AG09319 (cell line): ENCODE results near the gene GOLGA6B.
A peak's percentile ranks its signal among the peaks of the same experiment; 100 is the strongest.
"Not testable (repeated sequence)": the region's sequence is repeated elsewhere in the genome, so short reads cannot be mapped to it uniquely, and the experiment has no call there.

Experiments used
- DNase-seq: peaks from one replicate; pipeline ENCODE4 v3.0.0-alpha.2; 2010; ENCODE audit warnings: low read depth; ENCODE audit errors: extremely low read depth
- CTCF ChIP-seq: IDR thresholded peaks from 2 replicates; pipeline ENCODE4 v1.5.1; 2011; ENCODE audit warnings: low read depth, mild to moderate bottlenecking, inconsistent platforms, low read length, moderate library complexity

GOLGA6B gene

GRCh38 chr15:72654397-72654796 lies at the start of gene GOLGA6B:
GOLGA6B (plus strand) TSS chr15:72654697; CDS start chr15:72654738, 41 bp downstream.
- not testable (repeated sequence) for DNase-seq

GRCh38 chr15:72604794-72605193 lies 49.7 kb upstream of the GOLGA6B start:
- TF ChIP-seq CTCF: no peak
- no peak for DNase-seq

- not testable (repeated sequence) for DNase-seq
Observed at GRCh38 chr15:72608084-72608483, 46.4 kb upstream of the GOLGA6B start.

GRCh38 chr15:72609862-72610261 lies 44.6 kb upstream of the GOLGA6B start:
- no peak for DNase-seq
- no peak for TF ChIP-seq CTCF

- DNase-seq: not testable (repeated sequence)
Observed at GRCh38 chr15:72612324-72612723, 42.2 kb upstream of the GOLGA6B start.

- no peak for TF ChIP-seq CTCF
- DNase-seq: no peak
Observed at GRCh38 chr15:72614810-72615532, 39.5 kb upstream of the GOLGA6B start.

GRCh38 chr15:72615533-72616233 lies 38.8 kb upstream of the GOLGA6B start:
- not testable (repeated sequence) for DNase-seq

- no peak for TF ChIP-seq CTCF
- no peak for DNase-seq
Observed at GRCh38 chr15:72616491-72617210, 37.8 kb upstream of the GOLGA6B start.

GRCh38 chr15:72623854-72624253 lies 30.6 kb upstream of the GOLGA6B start:
- DNase-seq: not testable (repeated sequence)

GRCh38 chr15:72626153-72626552 lies 28.3 kb upstream of the GOLGA6B start:
- not testable (repeated sequence) for DNase-seq

- not testable (repeated sequence) for DNase-seq
Observed at GRCh38 chr15:72628249-72629067, 26.0 kb upstream of the GOLGA6B start.

GRCh38 chr15:72629068-72629570 lies 25.4 kb upstream of the GOLGA6B start:
- DNase-seq: not testable (repeated sequence)

- DNase-seq: peak; percentile 51
Observed at GRCh38 chr15:72636519-72637282, 17.8 kb upstream of the GOLGA6B start.
